GM21367 (cell line): ENCODE results near the gene RMP24.
"Not testable (repeated sequence)": the region's sequence is repeated elsewhere in the genome, so short reads cannot be mapped to it uniquely, and the experiment has no call there.

Experiments
- ATAC-seq: cut with Tn5 transposase; IDR thresholded peaks from one replicate; pipeline ENCODE4 v1.9.1; 2021; ENCODE audit not compliant: unreplicated experiment

RMP24 gene

GRCh38 chr18:35967866-35968265, 4.6 kb upstream of the RMP24 start:
- not testable (repeated sequence) for ATAC-seq

DNA sequence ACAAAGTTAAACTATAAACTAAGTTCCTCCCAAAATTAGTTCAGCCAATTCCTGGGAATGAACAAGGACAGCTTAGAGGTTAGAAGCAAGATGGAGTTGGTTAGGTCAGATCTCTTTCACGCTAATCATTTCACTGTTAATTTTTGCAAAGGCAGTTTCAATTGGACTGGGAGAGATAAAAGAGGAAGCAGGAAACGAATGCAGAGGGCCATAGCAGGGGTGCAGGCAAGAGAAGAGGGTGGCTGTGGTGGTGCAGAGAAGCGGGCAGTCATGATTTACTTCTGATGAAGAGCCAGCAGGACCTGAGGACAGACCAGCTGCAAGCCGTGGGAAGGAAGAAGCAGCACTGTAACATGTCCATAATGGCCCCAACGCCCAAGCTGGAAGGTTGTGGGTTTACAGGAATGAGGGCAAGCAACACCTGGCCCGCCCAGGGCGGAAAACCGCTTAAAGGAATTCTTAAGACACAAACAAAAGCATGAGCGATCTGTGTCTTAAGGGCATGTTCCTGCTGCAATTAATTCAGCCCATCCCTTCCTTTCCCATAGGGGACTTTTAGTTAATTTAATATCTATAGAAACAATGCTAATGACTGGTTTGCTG, 4.1 kb upstream of the RMP24 start:
- ATAC-seq: no peak

DNA sequence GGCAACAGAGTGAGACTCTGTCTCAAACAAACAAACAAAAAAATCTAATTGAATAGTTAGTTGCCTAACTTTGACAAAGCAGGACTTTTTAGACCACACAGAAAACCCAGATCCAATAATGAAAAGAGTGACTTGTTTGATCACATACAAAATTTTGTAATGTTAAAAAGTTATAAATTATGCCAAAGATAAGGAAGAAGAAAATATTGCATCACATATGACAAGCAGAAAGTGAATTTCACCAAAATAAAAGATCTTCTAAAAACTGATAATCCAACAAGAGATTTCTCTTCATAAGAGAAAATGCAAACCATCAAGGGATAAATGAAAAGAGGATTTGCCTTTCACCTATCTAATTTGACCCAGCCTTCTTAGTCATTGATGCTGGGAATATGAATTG, 2.8 kb upstream of the RMP24 start:
- ATAC-seq: no peak

DNA sequence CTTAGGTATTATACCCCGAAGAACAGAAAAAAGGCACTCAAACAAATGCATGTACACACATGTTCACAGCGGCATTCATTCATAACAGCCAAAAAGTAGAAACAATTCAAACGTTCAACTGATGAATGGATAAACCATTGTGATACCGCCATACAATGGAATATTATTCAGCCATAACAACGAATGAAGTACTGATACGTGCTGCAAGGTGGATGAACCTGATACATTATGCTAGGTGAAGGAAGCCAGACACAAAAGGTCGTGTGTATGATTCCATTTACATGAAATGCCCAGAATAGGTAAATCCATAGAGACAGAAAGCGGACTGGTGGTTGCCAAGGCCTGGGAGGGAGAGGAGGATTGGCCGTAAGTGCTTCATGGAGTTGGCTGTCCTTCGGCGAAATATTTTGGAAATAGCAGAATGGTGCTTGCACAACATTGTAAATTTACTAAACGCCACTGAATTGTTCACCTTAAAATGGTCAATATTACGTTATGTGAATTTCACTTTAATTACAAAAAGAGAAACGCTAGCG, 750 bp upstream of the RMP24 start:
- ATAC-seq: peak; percentile 8

DNA sequence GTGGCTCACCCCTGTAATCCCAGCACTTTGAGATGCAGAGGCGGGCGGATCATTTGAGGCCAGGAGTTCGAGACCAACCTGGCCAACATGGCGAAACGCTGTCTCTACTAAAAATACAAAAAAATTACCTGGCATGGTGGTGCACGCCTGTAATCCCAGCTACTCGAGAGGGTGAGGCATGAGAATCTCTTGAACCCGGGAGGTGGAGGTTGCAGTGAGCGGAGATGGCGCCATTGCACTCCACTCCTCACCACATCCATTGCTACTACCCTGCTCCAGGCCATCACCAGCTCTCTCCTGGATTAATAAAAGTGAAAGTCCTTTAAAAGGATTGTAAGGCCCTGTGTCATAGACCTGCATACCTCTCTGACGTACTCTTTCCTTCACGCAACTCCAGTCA, 1.2 kb downstream of the RMP24 start:
- ATAC-seq: no peak

GRCh38 chr18:35974181-35974580, 1.7 kb downstream of the RMP24 start:
- no peak for ATAC-seq

DNA sequence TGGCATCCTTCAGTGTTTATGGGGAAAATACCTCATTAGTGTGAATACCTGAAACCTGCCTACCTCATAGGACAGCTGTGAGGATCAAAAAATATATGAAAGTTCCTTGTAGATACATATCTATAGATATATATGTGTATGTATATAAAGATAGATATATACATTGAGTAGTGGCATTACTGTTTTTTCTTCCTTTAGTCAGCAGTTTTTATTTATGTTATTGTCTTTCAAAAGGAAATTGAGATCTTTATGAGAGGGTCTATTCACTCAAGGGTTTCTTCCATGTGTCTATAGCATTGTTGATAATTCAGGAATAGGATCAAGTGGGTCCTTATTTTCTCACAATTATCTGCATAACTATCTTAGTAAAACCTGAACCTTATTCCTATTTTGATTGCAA, 6.6 kb downstream of the RMP24 start:
- ATAC-seq: no peak

- no peak for ATAC-seq
These were observed 10.1 kb downstream of the RMP24 start for GRCh38 chr18:35982409-35983114.

GRCh38 chr18:35983147-35983546, 10.7 kb downstream of the RMP24 start:
- no peak for ATAC-seq

DNA sequence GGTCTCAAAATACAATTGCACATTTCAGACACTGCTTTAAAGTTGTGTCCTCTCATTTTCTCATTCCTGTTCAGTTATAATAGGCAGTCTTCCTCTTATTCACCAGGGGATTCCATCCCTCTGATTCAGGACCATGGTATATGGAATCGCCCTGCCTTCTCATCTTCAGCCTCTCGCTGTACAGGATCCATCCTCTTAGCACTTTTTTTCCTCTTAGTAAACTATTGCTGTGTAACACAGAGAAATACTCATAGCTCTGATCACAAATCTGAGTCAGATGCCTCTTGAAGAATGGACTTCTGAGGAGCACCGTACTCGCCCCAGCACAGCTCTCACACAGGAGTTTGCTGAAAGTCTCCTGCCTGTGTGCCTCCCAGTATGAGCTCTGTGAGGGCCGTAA, 11.3 kb downstream of the RMP24 start:
- no peak for ATAC-seq

- no peak for ATAC-seq
These were observed 19.2 kb downstream of the RMP24 start for GRCh38 chr18:35991696-35992095.

DNA sequence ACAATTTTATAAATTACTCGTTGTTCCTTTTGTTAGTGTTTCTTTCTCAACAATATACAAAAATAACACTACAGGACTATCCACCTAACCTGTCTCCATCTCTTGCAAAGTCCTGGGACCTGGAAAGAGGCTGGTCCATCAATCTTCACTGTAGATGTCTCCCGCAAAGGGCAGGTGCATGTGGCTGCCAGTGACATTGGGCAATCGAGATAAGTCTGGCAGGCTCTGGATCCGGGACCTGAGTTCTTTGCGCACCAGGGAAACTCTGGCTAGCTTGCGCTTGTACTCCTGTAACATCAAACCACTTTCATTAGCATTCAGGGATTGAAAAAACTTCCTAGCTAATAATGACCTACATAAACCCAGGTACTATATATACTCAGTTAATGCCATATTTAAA, 20.5 kb downstream of the RMP24 start:
- no peak for ATAC-seq

GRCh38 chr18:35998967-35999366, 26.5 kb downstream of the RMP24 start:
- no peak for ATAC-seq

GRCh38 chr18:35999925-36000324, 27.4 kb downstream of the RMP24 start:
- ATAC-seq: no peak

DNA sequence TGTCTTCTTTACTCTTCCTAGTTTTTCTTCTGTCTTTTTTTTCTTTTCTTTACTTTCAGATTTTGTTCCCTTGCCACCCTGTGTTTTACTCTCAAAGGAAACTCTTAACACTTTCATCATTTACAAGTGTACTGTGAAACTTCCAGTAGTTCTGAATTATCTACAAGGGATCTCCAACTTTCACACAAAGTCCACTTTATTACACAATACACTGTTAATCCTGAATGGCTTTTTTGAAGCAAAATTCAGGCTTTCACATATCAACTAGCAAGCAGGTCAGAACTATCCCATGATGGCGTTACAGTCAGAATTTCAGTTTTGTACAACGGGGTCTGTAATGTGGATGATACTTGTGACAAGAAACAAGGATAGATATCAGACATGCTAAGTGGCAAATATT, 34.5 kb downstream of the RMP24 start:
- no peak for ATAC-seq

GRCh38 chr18:36009214-36009613, 36.7 kb downstream of the RMP24 start:
- no peak for ATAC-seq

DNA sequence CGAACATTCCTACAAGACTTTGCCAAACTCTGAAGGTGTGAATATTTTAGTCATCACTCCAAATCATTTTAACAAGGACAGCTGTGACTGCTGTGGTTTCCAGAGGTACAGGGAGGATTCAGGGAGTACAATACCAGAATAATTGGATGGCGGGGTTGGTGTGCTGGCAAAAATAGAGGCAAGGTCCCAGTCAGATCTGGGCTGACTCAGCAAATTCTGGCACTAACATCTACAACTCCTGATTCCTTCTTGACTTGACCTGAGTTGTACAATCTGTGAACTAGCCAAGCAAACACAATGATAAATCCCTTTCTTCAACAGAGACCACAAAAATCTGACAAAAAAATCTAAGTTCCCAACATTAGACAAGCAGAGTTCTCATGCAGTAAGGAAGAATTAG, 40.4 kb downstream of the RMP24 start:
- ATAC-seq: no peak

DNA sequence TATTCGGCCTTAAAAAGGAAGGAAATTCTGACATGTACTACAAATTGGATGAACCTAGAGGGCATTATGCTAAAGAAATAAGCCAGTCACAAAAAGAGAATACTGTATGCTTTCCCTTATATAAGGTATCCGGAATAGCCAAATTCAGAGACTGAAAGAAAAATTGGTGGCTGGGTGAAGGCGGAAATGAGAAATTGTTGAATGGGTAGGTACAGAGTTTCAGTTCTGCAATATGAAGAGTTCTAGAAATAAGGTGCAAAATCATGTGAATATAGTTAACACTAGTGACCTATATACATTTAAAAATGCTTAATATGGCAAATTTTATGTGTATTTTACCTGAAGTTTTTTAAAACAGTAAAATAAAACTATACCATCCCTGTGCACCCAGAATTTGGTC, 43.1 kb downstream of the RMP24 start:
- peak; percentile 87 for ATAC-seq

DNA sequence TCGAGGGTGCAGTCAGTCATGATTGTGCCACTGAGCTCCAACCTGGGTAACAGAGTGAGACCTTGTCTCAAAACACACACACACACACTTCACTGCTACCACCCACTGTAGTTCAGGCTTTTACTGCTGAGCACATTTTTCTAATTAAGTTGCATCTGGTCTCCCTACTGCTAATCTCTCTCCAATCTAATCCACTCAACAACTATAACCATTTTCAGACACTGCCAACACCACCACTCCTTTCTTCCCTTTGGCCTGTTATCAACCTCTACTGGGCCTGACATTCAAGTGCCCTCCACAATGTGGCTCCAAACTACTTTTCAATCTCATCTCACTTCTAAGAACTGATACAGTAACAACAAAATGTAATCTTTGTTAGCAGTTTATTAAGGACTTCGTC, 44.8 kb downstream of the RMP24 start:
- no peak for ATAC-seq

GRCh38 chr18:36020174-36020711, 47.8 kb downstream of the RMP24 start:
- ATAC-seq: no peak

DNA sequence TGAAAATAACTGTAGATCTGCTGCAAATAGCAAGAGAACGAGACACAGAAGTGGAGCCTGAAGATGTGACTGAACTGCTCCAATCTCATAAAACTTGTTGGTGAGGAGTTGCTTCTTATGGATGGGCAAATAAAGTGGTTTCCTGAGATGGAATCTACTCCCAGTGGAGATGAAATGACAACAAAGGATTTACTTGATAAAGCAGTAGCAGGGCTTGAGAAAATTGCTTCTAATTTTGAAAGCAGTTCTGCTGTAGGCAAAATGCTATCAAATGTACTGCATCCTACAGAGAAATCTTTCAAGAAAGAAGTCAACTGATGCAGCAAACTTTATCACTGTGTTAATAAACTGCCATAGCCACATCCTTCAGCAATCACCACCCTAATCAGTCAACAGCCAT, 50.9 kb downstream of the RMP24 start:
- ATAC-seq: no peak

DNA sequence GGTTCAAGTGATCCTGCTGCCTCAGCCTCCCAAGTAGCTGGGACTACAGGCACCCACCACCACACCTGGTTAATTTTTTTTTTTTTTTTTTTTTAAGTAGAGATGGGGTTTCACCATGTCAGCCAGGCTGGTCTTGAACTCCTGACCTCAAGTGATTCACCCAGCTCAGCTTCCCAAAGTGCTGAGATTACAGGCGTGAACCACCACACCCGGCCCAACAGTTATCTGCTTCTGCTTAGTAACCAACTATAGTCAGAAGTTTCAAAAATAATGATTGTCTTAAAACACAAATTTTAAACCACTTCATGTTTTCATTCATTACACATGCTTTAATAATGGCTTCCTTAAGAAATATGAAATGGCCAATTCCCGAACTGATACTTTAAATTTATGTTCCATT, 51.8 kb downstream of the RMP24 start:
- not testable (repeated sequence) for ATAC-seq
